Erythroblast (primary cell): ENCODE data around the gene TTLL5.

Experiments
- DNase-seq, 2 experiments: peaks; one replicate each; lab custom pipeline; 2025; lab: John Stamatoyannopoulos, UW
- GATA1 ChIP-seq: IDR thresholded peaks from 2 replicates; pipeline ENCODE4 v1.6.1; 2011; ENCODE audit warnings: low read depth, mild to moderate bottlenecking, control low read depth, low read length, moderate library complexity
- POLR2A ChIP-seq: IDR thresholded peaks from 2 replicates; pipeline ENCODE4 v1.6.1; 2011; ENCODE audit warnings: mild to moderate bottlenecking, low read length

TTLL5 gene

GRCh38 chr14:75660630-75661498 lies at the start of gene TTLL5, which contains the start of gene ERG28:
Gene TTLL5, plus strand, starts transcription at chr14:75661246. Its CDS starts 1,904 bp downstream, at chr14:75663150.
Gene ERG28, minus strand, starts transcription at chr14:75660876. Its CDS starts 3,374 bp downstream, at chr14:75657502.
- TF ChIP-seq POLR2A (peak; percentile 90), GATA1 (no peak)
- DNase-seq = peak; percentile 98 to 99

- DNase-seq = no peak
- TF ChIP-seq POLR2A = no peak
- TF ChIP-seq GATA1 = no peak
These were observed 48.9 kb upstream of the TTLL5 start for GRCh38 chr14:75612157-75612556.

- DNase-seq = no peak
These were observed 46.9 kb upstream of the TTLL5 start for GRCh38 chr14:75614179-75614578.

GRCh38 chr14:75615200-75615599 lies 45.8 kb upstream of the TTLL5 start:
- no peak for TF ChIP-seq GATA1
- TF ChIP-seq POLR2A = no peak
- DNase-seq = no peak

More at GRCh38 chr14:75614179-75614578, 46.9 kb upstream of the TTLL5 start:
- TF ChIP-seq POLR2A (no peak), GATA1 (no peak)

GRCh38 chr14:75619548-75619947 lies 41.5 kb upstream of the TTLL5 start:
- DNase-seq = no peak
- TF ChIP-seq GATA1 = no peak
- TF ChIP-seq POLR2A = no peak

- DNase-seq = no peak
- TF ChIP-seq GATA1 (no peak), POLR2A (no peak)
These were observed 36.0 kb upstream of the TTLL5 start for GRCh38 chr14:75625034-75625433.

GRCh38 chr14:75626396-75626795 lies 34.6 kb upstream of the TTLL5 start:
- DNase-seq = no peak
- TF ChIP-seq POLR2A (no peak), GATA1 (no peak)

GRCh38 chr14:75626863-75627262 lies 34.2 kb upstream of the TTLL5 start:
- TF ChIP-seq POLR2A (no peak), GATA1 (no peak)
- no peak for DNase-seq

GRCh38 chr14:75627406-75627805 lies 33.6 kb upstream of the TTLL5 start:
- TF ChIP-seq GATA1 (no peak), POLR2A (no peak)
- no peak for DNase-seq

GRCh38 chr14:75628816-75629215 lies 32.2 kb upstream of the TTLL5 start:
- DNase-seq = no peak
- TF ChIP-seq POLR2A = no peak
- TF ChIP-seq GATA1 = no peak

- DNase-seq = no peak
- no peak for TF ChIP-seq POLR2A
- TF ChIP-seq GATA1 = no peak
These were observed 30.2 kb upstream of the TTLL5 start for GRCh38 chr14:75630695-75631452.

- no peak for DNase-seq
- TF ChIP-seq POLR2A (no peak), GATA1 (no peak)
These were observed 29.6 kb upstream of the TTLL5 start for GRCh38 chr14:75631453-75631831.

GRCh38 chr14:75634848-75635247 lies 26.2 kb upstream of the TTLL5 start:
- TF ChIP-seq GATA1 (no peak), POLR2A (no peak)
- no peak for DNase-seq

GRCh38 chr14:75636100-75636692 lies 24.9 kb upstream of the TTLL5 start:
- no peak for TF ChIP-seq POLR2A
- TF ChIP-seq GATA1 = no peak
- DNase-seq = no peak
